Activated CD4-positive, alpha-beta T cell treated with anti-CD3 and anti-CD28 coated beads, Interleukin-2, amount 50 U/mL, for 16 hours (primary cell): ENCODE measurements around the gene OLFML2B.

Experiments
- DNase-seq: peaks from one replicate; pipeline ENCODE4 v3.0.0-alpha.2; 2020

OLFML2B gene

GRCh38 chr1:162003830-162004215 lies 19.8 kb downstream of the OLFML2B start:
- DNase-seq: no peak

- DNase-seq: no peak
Measured at GRCh38 chr1:162003061-162003829, 20.4 kb downstream of the OLFML2B start.

GRCh38 chr1:162000053-162000420 lies 23.6 kb downstream of the OLFML2B start:
- no peak for DNase-seq

GRCh38 chr1:161999301-162000052 lies 24.2 kb downstream of the OLFML2B start:
- DNase-seq: no peak

GRCh38 chr1:161998811-161999210 lies 24.9 kb downstream of the OLFML2B start:
- no peak for DNase-seq

- no peak for DNase-seq
Measured at GRCh38 chr1:161997152-161997551, 26.5 kb downstream of the OLFML2B start.

DNA sequence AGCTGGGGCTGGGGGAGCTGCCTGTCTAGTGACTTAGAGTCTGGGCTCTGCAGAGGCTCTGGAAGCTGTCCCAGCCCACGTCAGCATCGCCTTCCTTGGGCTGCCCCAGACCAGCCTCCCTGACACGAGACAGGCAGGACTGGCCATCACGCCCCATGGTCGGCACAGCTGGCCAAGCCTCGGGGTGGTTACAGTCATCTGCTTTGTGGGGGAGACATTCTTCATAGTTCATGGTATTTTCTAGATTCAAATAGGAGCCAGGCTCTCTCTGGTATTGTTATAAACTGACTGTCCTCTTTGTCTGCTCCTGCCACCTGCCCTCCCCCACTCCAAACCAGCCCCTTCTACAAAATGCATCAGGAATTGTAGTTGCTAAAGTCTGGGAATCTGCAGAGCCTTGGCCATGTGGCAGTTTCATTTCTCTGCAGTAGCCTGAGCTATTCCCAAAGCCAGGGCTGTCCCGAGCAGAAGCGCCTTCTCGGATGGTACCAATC lies 29.4 kb downstream of the OLFML2B start:
- no peak for DNase-seq

- no peak for DNase-seq
Measured at GRCh38 chr1:161993576-161993975, 30.1 kb downstream of the OLFML2B start.

DNA sequence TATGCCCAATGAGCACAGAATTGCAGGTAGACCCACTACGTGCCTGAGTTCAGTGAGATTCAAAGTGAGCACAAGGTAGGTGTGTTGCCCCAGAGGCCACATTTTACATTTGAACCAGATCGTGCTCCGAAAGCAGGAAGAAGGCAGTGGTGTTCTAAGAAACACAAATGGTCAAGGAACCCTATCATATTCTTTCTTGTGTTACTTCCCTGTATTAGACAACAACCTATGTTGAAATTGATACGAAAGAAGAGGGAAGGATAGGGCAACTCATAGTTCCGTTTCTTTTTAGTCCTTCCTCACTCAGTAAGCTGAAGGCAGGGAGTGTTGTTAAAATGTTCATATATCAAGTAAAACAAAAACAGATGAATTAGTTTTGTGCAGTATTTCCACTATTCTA lies 33.9 kb downstream of the OLFML2B start:
- no peak for DNase-seq

DNA sequence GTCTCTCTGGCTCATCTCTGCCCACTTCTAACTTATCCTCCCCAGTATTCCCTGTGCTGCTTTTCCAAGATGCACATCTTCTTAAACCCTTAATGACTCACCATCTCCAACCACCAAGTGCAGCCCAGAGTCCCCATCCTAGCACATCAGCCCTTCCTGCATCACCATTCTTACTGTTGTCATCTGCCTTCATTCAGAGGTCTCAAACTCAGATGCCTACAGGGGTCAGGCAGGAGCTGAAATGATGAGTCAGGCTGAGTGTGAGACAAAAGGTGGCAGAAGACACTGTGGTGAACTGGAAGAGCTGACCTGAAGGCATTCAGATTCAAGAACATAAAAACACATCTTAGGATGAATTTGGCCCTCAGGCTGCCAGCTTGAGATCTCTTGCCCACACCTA lies 34.6 kb downstream of the OLFML2B start:
- DNase-seq: no peak

GRCh38 chr1:161988413-161988812 lies 35.3 kb downstream of the OLFML2B start:
- no peak for DNase-seq

GRCh38 chr1:161987872-161988271 lies 35.8 kb downstream of the OLFML2B start:
- no peak for DNase-seq

DNA sequence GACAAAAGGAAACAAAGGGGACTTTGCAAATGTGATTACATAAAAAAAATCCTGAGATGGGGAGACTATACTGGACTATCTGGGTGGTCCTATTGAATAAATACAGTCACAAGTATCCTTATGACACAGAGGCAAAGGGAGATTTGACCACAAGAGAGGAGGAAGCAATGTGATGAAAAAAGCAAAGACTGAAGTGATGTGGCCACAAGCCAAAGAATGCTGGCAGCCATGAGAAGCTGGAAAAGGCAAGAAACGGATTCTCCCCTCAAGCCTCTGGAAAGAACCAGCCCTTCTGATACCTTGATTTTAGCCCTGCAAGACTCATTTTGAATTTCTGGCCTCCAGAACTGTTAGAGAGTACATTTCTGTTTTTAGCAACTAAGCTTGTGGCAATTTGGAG lies 36.4 kb downstream of the OLFML2B start:
- DNase-seq: no peak

GRCh38 chr1:161986328-161986727 lies 37.3 kb downstream of the OLFML2B start:
- DNase-seq: no peak

DNA sequence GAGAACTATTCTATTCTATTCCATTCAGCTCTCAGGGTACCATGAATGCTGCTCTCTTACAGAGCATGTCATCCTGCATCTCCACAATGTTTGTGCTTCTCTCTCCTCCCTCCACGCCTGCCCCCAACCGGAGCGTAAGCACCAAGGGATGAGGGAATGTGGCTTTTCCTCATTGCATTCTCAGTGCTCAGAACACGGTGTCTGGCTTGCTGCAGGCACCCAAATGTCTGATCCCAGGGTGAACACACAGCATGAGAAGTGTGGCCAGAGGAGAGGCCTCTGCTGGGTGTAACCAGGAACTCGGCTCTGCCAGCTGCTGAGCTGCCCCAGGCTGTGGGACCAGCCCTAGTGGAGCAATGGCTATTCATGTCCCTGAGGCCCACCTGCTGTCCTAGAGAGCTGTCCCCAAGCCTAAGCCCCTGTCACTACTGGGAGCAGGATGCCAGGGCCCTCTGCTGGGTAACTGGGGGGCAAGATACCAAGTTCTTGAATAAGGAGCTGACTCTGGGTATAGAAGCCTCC lies 38.3 kb downstream of the OLFML2B start:
- DNase-seq: no peak

GRCh38 chr1:161983725-161984124 lies 39.9 kb downstream of the OLFML2B start:
- DNase-seq: no peak

DNA sequence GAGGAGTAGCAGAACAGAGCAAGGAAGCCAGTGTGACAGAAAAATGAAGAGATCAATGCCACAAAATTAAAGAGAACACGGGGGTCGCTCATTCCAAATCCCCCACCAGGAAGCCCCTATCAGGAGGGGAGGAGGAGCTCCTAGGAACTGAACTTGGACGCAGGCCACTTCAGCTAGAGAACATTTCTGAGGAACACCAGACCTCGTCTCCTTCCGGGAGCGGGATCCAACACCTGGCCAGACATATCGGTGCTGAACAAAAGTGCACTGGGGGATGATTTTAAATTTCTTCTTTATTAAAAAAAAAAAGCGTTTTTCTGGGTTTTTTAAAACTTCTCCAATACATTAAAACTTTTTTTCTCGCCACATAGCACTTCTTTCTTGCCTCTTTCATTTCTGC lies 40.8 kb downstream of the OLFML2B start:
- no peak for DNase-seq

GRCh38 chr1:161982507-161982895 lies 41.2 kb downstream of the OLFML2B start:
- no peak for DNase-seq

GRCh38 chr1:161981735-161982506 lies 41.7 kb downstream of the OLFML2B start:
- DNase-seq: no peak

- no peak for DNase-seq
Measured at GRCh38 chr1:161981126-161981525, 42.5 kb downstream of the OLFML2B start.

DNA sequence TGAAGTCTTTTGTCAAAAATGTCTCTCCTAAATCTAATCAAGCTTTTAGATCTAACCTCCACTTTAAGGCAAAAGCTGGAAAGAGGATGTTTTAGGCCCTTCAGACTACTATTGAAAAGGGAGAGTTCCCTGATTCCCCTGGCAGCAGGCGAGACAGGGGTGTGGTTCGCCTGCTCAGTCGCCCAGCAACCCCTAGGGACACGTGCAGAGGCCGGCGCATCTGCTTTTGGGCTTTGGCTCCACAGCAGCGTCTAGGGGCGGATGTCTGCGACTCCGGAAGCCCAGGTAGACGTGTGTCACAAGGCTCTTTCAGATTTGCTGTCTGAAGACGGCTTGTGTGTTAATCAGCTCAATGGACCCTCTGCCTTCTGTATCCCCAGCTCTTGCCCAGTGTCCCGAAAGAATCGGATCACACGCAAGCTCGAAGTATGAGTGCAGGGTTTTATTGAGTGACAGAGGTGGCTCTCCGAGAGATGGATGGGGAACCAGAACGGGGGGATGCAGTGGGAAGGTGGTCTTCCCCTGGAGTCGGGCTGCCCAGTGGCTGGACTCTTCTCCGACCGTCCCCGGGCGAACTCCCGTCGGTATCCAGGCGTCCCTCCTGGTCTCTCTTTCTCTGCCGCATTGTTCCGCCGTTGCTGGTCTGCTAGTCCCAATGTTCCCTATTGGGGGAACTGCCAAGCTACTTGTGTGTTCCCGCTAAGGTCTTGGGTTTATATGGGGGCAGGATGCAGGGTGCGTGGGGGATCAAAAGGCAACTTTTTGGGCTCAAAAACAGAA lies 45.5 kb downstream of the OLFML2B start:
- no peak for DNase-seq
